IPS-20b (cell line): ENCODE data around the gene C1QTNF8.

Experiments
- H3K27ac ChIP-seq: one replicate; pipeline ENCODE4 v1.5.1; 2013; ENCODE audit warnings: low read length
- H3K27me3 ChIP-seq: 2 replicates; pipeline ENCODE4 v1.6.1; 2013; ENCODE audit warnings: mild to moderate bottlenecking, low read length, inconsistent platforms; ENCODE audit not compliant: insufficient read depth
- H3K36me3 ChIP-seq: 2 replicates; pipeline ENCODE4 v1.6.1; 2013; ENCODE audit warnings: low read depth, mild to moderate bottlenecking, inconsistent platforms, low read length, moderate library complexity; ENCODE audit not compliant: insufficient read depth
- H3K4me1 ChIP-seq: 2 replicates; pipeline ENCODE4 v1.6.1; 2013; ENCODE audit warnings: mild to moderate bottlenecking, control low read depth, inconsistent platforms, low read length, moderate library complexity; ENCODE audit not compliant: insufficient read depth
- H3K4me3 ChIP-seq: 2 replicates; pipeline ENCODE4 v1.5.1; 2013; ENCODE audit warnings: mild to moderate bottlenecking, low read length, inconsistent platforms
- H3K9ac ChIP-seq: 2 replicates; pipeline ENCODE4 v1.6.1; 2013; ENCODE audit warnings: low read depth, mild to moderate bottlenecking, inconsistent platforms, low read length, moderate library complexity
- H3K9me3 ChIP-seq: 2 replicates; pipeline ENCODE4 v1.6.1; 2013; ENCODE audit warnings: mild to moderate bottlenecking, low read depth, low read length, inconsistent platforms; ENCODE audit not compliant: insufficient read depth

The C1QTNF8 gene

DNA sequence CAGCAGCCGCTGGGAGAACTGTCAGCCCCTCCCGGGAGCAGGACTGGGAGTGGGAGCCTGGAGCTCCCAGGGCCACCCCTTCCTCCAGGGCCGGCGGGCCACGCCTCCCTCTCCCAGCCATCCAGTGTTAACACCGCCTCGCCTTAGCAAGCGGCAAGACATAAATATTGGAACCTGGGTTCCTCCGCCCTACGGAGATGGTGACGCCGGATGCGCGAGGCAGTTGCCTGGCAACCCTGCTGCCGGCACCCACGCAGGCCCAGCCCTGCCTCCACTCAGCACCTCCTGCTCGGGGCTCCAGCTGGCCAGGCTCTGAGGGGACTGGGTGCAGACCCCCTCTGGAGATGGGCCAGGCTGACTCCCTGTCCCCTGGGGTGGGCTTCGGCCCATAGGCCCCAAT lies 29.4 kb upstream of the C1QTNF8 start:
- Histone ChIP-seq H3K27ac (no peak overlapping the region), H3K9me3 (no peaks in the 10 kb centered on the region), H3K36me3 (no peaks in the 10 kb centered on the region), H3K9ac (no peak overlapping the region), H3K4me1 (no peaks in the 10 kb centered on the region), H3K4me3 (no peak overlapping the region), H3K27me3 (no peaks in the 10 kb centered on the region)

DNA sequence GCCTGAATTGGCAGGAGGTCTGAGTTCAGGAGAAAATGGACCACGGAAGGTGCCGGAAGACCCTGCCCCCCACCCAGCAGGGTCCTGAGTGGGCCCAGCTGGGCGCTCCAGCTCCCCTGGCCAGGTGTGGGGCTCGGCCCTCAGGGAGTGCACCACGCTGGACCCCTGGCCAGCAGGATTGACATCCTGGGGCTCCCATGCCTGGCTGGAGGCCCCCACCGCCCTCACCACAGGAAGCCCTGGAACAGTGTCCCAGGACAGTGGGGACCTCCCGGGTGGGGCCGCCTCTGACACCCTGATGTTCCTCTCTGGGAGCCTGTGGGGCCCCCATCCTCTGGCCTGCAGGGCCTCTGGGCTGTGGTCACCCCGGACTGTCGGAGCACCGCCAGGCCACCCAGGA lies 28.8 kb upstream of the C1QTNF8 start:
- Histone ChIP-seq H3K4me1 (no peaks in the 10 kb centered on the region), H3K27me3 (no peaks in the 10 kb centered on the region), H3K36me3 (no peaks in the 10 kb centered on the region), H3K9ac (no peak overlapping the region), H3K27ac (no peak overlapping the region), H3K4me3 (no peak overlapping the region), H3K9me3 (no peaks in the 10 kb centered on the region)

DNA sequence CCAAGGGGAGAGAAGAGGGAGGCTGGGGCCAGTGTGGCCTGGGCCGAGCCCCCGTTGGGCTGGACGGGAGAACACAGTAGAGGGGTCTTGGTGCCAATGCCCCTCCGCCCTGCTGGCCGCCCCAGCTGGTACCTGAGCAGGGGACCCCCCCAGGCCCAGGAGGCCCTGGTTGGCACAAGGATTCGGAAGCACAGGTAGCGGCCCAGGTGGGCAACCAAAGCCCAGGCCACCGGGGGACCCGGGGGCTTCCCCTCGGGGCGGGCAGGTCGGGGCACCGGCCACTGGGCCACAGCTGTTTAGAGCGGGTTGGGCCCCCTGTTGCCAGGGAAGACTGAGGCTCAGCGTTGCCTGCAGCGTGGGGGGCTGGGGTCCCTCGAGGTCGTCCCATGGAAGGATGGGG lies 28.2 kb upstream of the C1QTNF8 start:
- H3K9me3 ChIP-seq = no peaks in the 10 kb centered on the region
- H3K9ac ChIP-seq = no peak overlapping the region
- no peaks in the 10 kb centered on the region for H3K27me3 ChIP-seq
- no peaks in the 10 kb centered on the region for H3K4me1 ChIP-seq
- H3K27ac ChIP-seq = no peak overlapping the region
- H3K36me3 ChIP-seq = no peaks in the 10 kb centered on the region
- no peak overlapping the region for H3K4me3 ChIP-seq

DNA sequence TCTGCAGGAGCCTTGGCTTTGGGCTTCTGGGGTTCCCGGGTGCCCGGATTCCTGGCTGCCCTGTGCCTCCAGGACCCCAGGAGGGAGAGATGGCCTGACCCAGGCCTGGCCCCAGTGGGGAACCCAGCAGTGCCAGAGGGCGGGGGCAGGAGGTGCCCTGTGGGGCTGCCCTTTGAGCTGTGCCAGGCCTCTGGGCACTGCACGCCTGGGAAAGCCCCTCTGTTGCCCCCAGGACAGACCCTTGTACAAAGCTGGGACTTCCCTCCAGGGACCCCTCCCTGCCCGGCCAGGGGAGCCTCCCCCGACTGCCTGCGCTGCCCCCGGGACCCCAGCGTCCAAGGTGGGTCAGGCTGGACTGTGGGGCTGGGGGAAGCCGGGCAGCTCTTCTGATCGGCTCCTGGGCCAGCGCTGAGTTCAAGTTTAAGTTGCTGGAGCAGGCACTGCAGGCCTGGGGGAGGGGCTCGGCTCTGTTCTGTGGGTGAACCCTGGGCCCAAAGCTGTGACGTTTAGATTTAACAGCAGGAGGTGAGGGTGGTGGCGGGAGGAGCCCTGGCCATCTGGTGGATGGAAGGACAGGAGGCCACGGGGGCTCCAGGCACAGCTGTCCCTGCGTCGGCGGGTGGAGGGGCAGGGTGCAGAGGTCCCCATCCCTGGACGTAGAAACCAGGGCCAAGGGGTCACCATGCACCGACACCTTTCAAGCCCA lies 27.6 kb upstream of the C1QTNF8 start:
- Histone ChIP-seq H3K27ac (no peak overlapping the region), H3K9me3 (no peaks in the 10 kb centered on the region), H3K9ac (no peak overlapping the region), H3K4me1 (no peaks in the 10 kb centered on the region), H3K27me3 (no peaks in the 10 kb centered on the region), H3K36me3 (no peaks in the 10 kb centered on the region), H3K4me3 (no peak overlapping the region)

DNA sequence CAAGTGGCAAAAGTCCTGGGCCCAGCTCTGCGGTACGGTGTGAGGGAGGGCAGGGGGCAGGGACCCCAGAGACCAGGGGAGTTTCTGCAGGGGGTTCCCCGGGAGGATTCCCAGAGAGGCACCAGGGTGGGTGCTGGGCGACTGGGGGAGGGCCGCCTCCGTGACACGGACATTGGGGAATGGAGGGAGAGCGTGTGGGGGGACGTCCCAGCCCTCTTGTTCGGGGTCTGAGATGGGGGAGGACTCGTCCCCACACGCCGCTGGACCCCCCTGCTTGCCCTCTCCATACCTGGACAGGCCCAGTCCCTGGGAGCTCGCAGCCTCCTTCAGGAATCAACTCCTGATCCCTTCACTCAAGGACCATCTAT lies 26.3 kb upstream of the C1QTNF8 start:
- H3K27me3 ChIP-seq = no peaks in the 10 kb centered on the region
- H3K27ac ChIP-seq = no peak overlapping the region
- no peaks in the 10 kb centered on the region for H3K9me3 ChIP-seq
- H3K4me3 ChIP-seq = no peak overlapping the region
- no peaks in the 10 kb centered on the region for H3K36me3 ChIP-seq
- H3K4me1 ChIP-seq = no peaks in the 10 kb centered on the region
- H3K9ac ChIP-seq = no peak overlapping the region

DNA sequence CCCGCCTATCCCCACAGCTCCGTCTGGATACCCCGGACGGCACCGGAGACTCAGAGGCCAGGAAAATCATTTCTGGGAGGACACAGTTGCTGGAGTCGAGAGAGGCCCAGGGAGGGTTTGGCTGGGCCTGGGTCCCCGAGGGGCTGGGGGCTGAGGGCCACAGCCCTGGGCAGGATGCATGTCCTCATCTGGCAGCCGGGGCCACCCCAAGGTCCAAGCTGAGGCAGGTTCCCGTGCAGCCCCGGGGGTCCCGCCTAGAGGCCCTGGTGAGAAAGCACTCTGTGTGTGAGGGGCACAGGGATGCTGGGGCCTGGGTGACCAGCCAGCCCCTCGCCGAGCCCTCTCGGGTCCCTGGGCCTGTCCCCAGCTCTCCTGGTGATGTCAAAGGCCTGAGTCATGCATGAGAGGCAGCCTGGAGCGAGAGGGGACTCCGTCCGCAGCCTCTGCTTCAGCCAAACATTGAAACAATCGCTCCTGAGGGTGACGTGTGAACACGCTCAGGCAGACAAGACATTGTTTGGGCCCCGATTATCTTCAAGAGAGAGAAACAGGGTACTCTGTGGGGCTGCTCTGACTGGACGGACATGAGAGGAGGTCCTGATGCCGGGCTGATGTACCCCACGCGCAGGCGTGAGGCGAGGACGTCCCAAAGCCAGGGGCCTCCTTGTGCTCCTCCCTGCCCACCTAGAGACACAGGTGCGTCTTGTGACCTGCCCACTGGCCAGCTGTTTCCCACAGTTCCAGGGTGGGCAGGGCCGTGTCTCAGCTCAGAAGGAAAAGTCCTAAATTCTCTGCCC lies 25.8 kb upstream of the C1QTNF8 start:
- Histone ChIP-seq H3K4me3 (no peak overlapping the region), H3K36me3 (no peaks in the 10 kb centered on the region), H3K9ac (no peak overlapping the region), H3K9me3 (no peaks in the 10 kb centered on the region), H3K27me3 (no peaks in the 10 kb centered on the region), H3K4me1 (no peaks in the 10 kb centered on the region), H3K27ac (no peak overlapping the region)

DNA sequence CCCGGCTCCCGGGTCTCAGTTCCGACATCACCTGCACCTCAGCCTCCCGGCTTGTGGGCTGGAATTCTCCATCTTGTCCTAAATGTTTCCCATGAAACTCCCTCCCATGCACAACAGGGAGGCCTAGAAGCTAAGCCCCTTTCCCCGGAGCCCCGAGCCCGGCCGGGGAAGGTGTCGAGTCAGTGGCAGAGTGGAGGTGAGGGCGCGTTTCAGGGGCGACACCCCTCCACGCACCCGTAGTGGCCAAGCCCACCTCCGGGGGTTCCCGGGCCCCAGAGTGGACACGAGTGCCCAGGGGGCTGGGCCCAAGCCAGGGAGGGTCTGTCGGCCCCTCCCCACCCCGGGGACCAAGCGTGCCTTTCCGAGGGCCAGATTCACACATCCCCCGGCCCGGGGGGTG lies 25.0 kb upstream of the C1QTNF8 start:
- Histone ChIP-seq H3K27me3 (no peaks in the 10 kb centered on the region), H3K9me3 (no peaks in the 10 kb centered on the region), H3K27ac (no peak overlapping the region), H3K4me3 (no peak overlapping the region), H3K9ac (no peak overlapping the region), H3K4me1 (no peaks in the 10 kb centered on the region), H3K36me3 (no peaks in the 10 kb centered on the region)

DNA sequence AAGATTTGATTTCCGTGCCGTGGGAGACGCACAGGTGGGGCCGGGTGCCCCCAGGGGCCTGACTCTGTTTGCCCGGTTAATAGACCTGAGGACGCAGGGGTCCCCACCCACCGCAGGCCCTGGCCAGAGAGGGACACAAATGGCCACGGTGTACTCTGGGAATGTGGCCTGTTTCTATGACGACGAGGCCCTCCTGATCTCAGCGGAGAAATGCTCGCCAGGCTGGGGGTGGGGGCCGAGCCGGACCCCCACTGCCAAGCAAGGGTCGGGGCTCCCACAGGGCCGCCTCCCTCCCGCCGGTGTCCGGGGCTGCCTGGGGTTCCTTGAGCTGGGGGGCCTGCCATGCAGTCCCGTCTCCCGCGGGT lies 24.5 kb upstream of the C1QTNF8 start:
- no peak overlapping the region for H3K9ac ChIP-seq
- no peaks in the 10 kb centered on the region for H3K4me1 ChIP-seq
- H3K36me3 ChIP-seq = no peaks in the 10 kb centered on the region
- H3K9me3 ChIP-seq = no peaks in the 10 kb centered on the region
- H3K27ac ChIP-seq = no peak overlapping the region
- no peaks in the 10 kb centered on the region for H3K27me3 ChIP-seq
- H3K4me3 ChIP-seq = no peak overlapping the region

DNA sequence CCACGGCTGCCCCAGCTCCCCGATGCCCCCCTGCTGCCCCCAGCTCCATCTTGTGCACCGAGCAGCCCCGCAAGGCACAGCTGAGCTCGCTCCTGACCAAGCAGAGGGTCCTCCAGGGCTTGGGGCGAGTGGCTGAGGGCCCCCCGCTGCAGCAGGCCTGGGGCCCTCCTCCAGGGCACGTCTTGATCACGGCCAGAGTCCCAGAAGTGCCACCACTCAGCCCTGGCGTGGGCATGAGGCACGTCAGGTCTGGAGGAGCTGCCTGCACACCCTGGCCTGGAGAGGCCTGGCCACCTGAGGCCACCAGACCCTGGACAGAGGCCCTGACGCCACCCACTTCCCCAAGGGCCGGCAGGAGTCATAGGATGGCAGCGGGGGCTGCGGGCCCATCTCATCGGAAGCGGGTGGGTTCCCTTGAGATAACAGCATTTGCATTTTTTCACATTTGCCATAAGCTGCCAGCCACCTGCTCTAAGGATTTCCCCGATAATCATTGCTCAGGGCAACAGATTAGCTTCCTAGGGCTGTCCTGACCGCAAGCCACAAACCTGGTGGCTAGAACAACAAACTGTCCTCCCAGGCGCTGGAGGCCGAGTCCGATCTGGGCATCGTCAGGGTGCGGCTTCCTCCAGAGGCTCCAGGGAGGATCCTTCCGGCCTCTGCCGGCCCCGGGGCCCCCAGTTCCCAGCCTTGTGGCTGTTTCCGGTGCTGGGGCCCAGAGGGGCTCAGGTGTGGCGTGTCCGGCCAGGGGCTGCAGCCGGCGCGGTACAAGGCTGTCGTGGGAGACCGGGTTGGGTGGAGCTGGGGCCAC lies 23.9 kb upstream of the C1QTNF8 start:
- Histone ChIP-seq H3K4me3 (no peak overlapping the region), H3K27me3 (no peaks in the 10 kb centered on the region), H3K9ac (no peak overlapping the region), H3K9me3 (no peaks in the 10 kb centered on the region), H3K27ac (no peak overlapping the region), H3K4me1 (no peaks in the 10 kb centered on the region), H3K36me3 (no peaks in the 10 kb centered on the region)

DNA sequence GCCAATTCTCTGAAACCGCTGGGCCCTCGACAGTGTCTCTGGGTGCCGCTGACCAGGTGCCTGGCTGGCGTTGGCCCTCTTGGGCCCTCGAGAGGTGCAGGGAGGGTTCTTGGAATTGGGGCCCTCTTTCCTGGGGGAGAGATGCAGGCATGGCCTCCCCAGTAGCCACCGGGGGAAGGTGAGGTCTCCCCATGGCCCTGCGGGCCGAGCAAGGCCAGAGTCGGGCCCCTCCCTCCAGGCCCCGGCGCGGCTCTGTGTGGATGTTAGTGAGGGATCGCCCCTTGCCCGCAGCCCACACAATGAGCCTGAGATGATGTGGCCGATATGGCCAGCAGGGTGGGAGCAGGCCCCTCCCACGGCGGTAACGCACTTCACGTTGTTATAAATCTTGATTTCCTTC lies 23.1 kb upstream of the C1QTNF8 start:
- no peak overlapping the region for H3K4me3 ChIP-seq
- no peaks in the 10 kb centered on the region for H3K4me1 ChIP-seq
- no peaks in the 10 kb centered on the region for H3K27me3 ChIP-seq
- no peaks in the 10 kb centered on the region for H3K36me3 ChIP-seq
- H3K9me3 ChIP-seq = no peaks in the 10 kb centered on the region
- no peak overlapping the region for H3K27ac ChIP-seq
- no peak overlapping the region for H3K9ac ChIP-seq

DNA sequence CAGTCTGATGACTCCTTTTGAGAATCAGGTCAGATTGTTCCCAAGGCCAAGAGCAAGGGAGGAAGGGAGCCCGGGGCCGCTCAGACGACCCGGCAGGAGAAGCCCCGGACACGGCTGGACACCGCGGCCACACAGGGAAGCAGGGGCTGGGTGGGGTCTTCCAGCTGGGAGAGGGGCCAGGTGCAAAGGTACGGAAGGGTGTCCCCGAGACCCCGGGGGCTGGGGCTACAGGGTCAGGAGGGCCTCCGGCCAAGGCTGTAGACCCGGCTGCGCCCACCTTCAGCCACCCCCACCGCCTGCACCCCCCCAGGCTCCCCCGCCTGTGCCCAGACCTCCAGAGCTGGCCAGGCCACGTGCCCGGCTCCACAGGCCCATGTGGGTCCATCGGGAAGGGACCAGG lies 21.9 kb upstream of the C1QTNF8 start:
- H3K27me3 ChIP-seq = no peaks in the 10 kb centered on the region
- H3K4me3 ChIP-seq = no peak overlapping the region
- H3K9ac ChIP-seq = no peak overlapping the region
- H3K27ac ChIP-seq = no peak overlapping the region
- no peaks in the 10 kb centered on the region for H3K4me1 ChIP-seq
- H3K9me3 ChIP-seq = no peaks in the 10 kb centered on the region
- H3K36me3 ChIP-seq = no peaks in the 10 kb centered on the region
